WTC11 (cell line): ENCODE data around the gene PTPRN2. TPM values are rescaled to one million over a fixed set of nuclear protein-coding genes. Genes with fewer than 3 reads are reported as not detected.

Source experiments
- ATAC-seq: fragments of 200-7000 bp; cut with Tn5 transposase; 2 replicates; pipeline ENCODE4 v1.10.0; 2021; ENCODE audit warnings: mild to moderate bottlenecking, moderate library complexity
- CTCF ChIA-PET: fragments of 300-600 bp; sonication (Branson Sonifier 250); formaldehyde crosslinking; loops from one replicate; lab custom pipeline; 2021; ENCODE audit warnings: antibody characterized with exemption; lab: Charles Lee
- POLR2A ChIA-PET: fragments of 350-600 bp; sonication (Branson Sonifier 250); formaldehyde crosslinking; loops from one replicate; lab custom pipeline; 2021; ENCODE audit warnings: antibody characterized with exemption; lab: Charles Lee
- DNase-seq: peaks from one replicate; pipeline ENCODE4 v3.0.0; 2021; ENCODE audit warnings: low spot score
- H3K27ac Mint-ChIP-seq: 2 replicates; pipeline ENCODE4 v1.8.0; 2021; ENCODE audit warnings: mixed read lengths
- H3K27me3 Mint-ChIP-seq: 2 replicates; pipeline ENCODE4 v1.8.0; 2021; ENCODE audit warnings: low read depth, mild to moderate bottlenecking, moderate library complexity, mixed read lengths
- H3K36me3 Mint-ChIP-seq: 2 replicates; pipeline ENCODE4 v1.8.0; 2021; ENCODE audit warnings: mixed read lengths
- H3K4me1 Mint-ChIP-seq: 2 replicates; pipeline ENCODE4 v1.8.0; 2022; ENCODE audit warnings: mixed read lengths
- H3K4me3 Mint-ChIP-seq: 2 replicates; pipeline ENCODE4 v1.8.0; 2021; ENCODE audit warnings: mild to moderate bottlenecking, moderate library complexity, mixed read lengths
- H3K9me3 Mint-ChIP-seq: 2 replicates; pipeline ENCODE4 v1.8.0; 2021; ENCODE audit warnings: mixed read lengths
- CBFB ChIP-seq: sonication (generic); formaldehyde crosslinking; IDR thresholded peaks from 2 replicates; pipeline ENCODE4 v1.8.1; 2022; ENCODE audit warnings: mild to moderate bottlenecking, low read depth, missing genetic modification reagents
- ELF4 ChIP-seq: sonication (generic); formaldehyde crosslinking; IDR thresholded peaks from 2 replicates; pipeline ENCODE4 v1.8.1; 2022; ENCODE audit warnings: low read depth, mild to moderate bottlenecking, moderate library complexity, missing genetic modification reagents
- GABPB1 ChIP-seq: sonication (generic); formaldehyde crosslinking; IDR thresholded peaks from 2 replicates; pipeline ENCODE4 v1.8.1; 2023; ENCODE audit warnings: mild to moderate bottlenecking, missing genetic modification reagents
- GTF2I ChIP-seq: fragments of 250-450 bp; sonication (Bioruptor Pico); conservative IDR thresholded peaks from 2 replicates; pipeline ENCODE4 v1.4.0; 2021; ENCODE audit warnings: mild to moderate bottlenecking
- JAZF1 ChIP-seq: fragments of 250-450 bp; sonication (Bioruptor Pico); IDR thresholded peaks from 2 replicates; pipeline ENCODE4 v1.9.0; 2021; ENCODE audit warnings: moderate library complexity, mild to moderate bottlenecking, inconsistent platforms
- KAT7 ChIP-seq: sonication (generic); formaldehyde crosslinking; IDR thresholded peaks from 2 replicates; pipeline ENCODE4 v1.8.1; 2023; ENCODE audit warnings: missing genetic modification reagents, mild to moderate bottlenecking, borderline replicate concordance
- NFATC4 ChIP-seq: fragments of 250-450 bp; sonication (Bioruptor Pico); IDR thresholded peaks from 2 replicates; pipeline ENCODE4 v1.9.0; 2021; ENCODE audit warnings: mild to moderate bottlenecking
- NR2C2 ChIP-seq: sonication (generic); formaldehyde crosslinking; IDR thresholded peaks from 2 replicates; pipeline ENCODE4 v1.8.0; 2022; ENCODE audit warnings: mild to moderate bottlenecking, missing genetic modification reagents
- RELA ChIP-seq: sonication (generic); formaldehyde crosslinking; IDR thresholded peaks from 2 replicates; pipeline ENCODE4 v1.8.1; 2022; ENCODE audit warnings: missing genetic modification reagents, mild to moderate bottlenecking, borderline replicate concordance
- TEAD4 ChIP-seq: sonication (generic); formaldehyde crosslinking; IDR thresholded peaks from 2 replicates; pipeline ENCODE4 v1.8.0; 2022; ENCODE audit warnings: mild to moderate bottlenecking, missing genetic modification reagents
- ZNF317 ChIP-seq: sonication (generic); formaldehyde crosslinking; IDR thresholded peaks from 2 replicates; pipeline ENCODE4 v1.8.1; 2023; ENCODE audit warnings: low read depth, mild to moderate bottlenecking, moderate library complexity, missing genetic modification reagents, borderline replicate concordance
- ZNF416 ChIP-seq: fragments of 250-450 bp; sonication (Bioruptor Pico); IDR thresholded peaks from 2 replicates; pipeline ENCODE4 v1.9.0; 2021; ENCODE audit warnings: mild to moderate bottlenecking, inconsistent platforms
- total RNA-seq: library from RNA; stranded (reverse); gene quantifications from 3 replicates; pipeline ENCODE4 v1.2.3, GENCODE V29; 2021
- TF ChIP-seq, protein P1 (sequence below): sonication (generic); formaldehyde crosslinking; IDR thresholded peaks from 2 replicates; pipeline ENCODE4 v1.8.1; 2022; ENCODE audit warnings: missing genetic modification reagents, borderline replicate concordance
- TF ChIP-seq, protein P2 (sequence below): sonication (generic); formaldehyde crosslinking; IDR thresholded peaks from 2 replicates; pipeline ENCODE4 v1.8.0; 2022; ENCODE audit warnings: mild to moderate bottlenecking, missing genetic modification reagents
- TF ChIP-seq, protein P3 (sequence below): sonication (generic); formaldehyde crosslinking; IDR thresholded peaks from 2 replicates; pipeline ENCODE4 v1.8.1; 2022; ENCODE audit warnings: low read depth, missing genetic modification reagents, borderline replicate concordance
- TF ChIP-seq, protein P4 (sequence below): fragments of 250-450 bp; sonication (Bioruptor Pico); IDR thresholded peaks from 2 replicates; pipeline ENCODE4 v1.9.0; 2021; ENCODE audit warnings: moderate library complexity, mild to moderate bottlenecking, inconsistent platforms, borderline replicate concordance
- TF ChIP-seq, protein P5 (sequence below): sonication (generic); formaldehyde crosslinking; IDR thresholded peaks from 2 replicates; pipeline ENCODE4 v1.8.1; 2022; ENCODE audit warnings: mild to moderate bottlenecking, missing genetic modification reagents, moderate library complexity, borderline replicate concordance
- TF ChIP-seq, protein P6 (sequence below): fragments of 200-600 bp; IDR thresholded peaks from 2 replicates; pipeline ENCODE4 v1.8.0; 2022; ENCODE audit warnings: antibody characterized with exemption
- TF ChIP-seq, protein P7 (sequence below): fragments of 250-450 bp; sonication (Bioruptor Pico); IDR thresholded peaks from 2 replicates; pipeline ENCODE4 v1.9.0; 2021; ENCODE audit warnings: mild to moderate bottlenecking
- TF ChIP-seq, protein P8 (sequence below): sonication (generic); formaldehyde crosslinking; IDR thresholded peaks from 2 replicates; pipeline ENCODE4 v1.8.1; 2023; ENCODE audit warnings: mild to moderate bottlenecking, missing genetic modification reagents, moderate library complexity
- TF ChIP-seq, protein P9 (sequence below): sonication (generic); formaldehyde crosslinking; IDR thresholded peaks from 2 replicates; pipeline ENCODE4 v1.8.1; 2022; ENCODE audit warnings: low read depth, mild to moderate bottlenecking, moderate library complexity, missing genetic modification reagents, borderline replicate concordance

Gene PTPRN2
- total RNA-seq, 1 experiment from 2014 or later, result 4.7 TPM

DNA sequence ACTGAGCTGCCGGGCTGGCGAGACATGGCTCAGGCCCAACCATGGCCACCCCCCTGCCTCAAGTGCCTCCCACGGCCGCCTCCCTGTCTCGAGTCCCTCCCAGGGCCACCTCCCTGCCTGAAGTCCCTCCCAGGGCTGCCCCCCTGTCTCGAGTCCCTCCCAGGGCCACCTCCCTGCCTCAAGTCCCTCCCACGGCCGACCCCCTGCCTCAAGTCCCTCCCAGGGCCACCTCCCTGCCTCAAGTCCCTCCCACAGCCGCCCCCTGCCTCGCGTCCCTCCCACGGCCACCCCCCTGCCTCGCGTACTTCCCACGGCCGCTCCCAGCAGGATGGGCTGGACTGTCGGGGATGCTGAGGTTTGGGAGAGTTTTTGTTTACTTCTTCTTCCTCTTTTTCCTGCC, 462.5 kb downstream of the PTPRN2 start:
- Mint-ChIP-seq H3K27ac (no peak overlapping the region), H3K4me3 (no peak overlapping the region), H3K4me1 (no peaks in the 10 kb centered on the region; the same call in 1 of the 2 replicates), H3K36me3 (peaks cover 42% of the 10 kb centered on the region), H3K27me3 (no peaks in the 10 kb centered on the region; the same call in 1 of the 2 replicates), H3K9me3 (peaks cover 34% of the 10 kb centered on the region)
- POLR2A ChIA-PET, result no interaction called here
- ATAC-seq, result no peak
- no peak for TF ChIP-seq NR2C2
- TF ChIP-seq, protein P1, sequence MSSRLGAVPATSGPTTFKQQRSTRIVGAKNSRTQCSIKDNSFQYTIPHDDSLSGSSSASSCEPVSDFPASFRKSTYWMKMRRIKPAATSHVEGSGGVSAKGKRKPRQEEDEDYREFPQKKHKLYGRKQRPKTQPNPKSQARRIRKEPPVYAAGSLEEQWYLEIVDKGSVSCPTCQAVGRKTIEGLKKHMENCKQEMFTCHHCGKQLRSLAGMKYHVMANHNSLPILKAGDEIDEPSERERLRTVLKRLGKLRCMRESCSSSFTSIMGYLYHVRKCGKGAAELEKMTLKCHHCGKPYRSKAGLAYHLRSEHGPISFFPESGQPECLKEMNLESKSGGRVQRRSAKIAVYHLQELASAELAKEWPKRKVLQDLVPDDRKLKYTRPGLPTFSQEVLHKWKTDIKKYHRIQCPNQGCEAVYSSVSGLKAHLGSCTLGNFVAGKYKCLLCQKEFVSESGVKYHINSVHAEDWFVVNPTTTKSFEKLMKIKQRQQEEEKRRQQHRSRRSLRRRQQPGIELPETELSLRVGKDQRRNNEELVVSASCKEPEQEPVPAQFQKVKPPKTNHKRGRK (CRISPR knock-in tag), result no peak
- TF ChIP-seq, protein P2, sequence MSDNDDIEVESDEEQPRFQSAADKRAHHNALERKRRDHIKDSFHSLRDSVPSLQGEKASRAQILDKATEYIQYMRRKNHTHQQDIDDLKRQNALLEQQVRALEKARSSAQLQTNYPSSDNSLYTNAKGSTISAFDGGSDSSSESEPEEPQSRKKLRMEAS (CRISPR knock-in tag), result no peak
- TF ChIP-seq ZNF416 (CRISPR knock-in tag), result no peak
- TF ChIP-seq, protein P3, sequence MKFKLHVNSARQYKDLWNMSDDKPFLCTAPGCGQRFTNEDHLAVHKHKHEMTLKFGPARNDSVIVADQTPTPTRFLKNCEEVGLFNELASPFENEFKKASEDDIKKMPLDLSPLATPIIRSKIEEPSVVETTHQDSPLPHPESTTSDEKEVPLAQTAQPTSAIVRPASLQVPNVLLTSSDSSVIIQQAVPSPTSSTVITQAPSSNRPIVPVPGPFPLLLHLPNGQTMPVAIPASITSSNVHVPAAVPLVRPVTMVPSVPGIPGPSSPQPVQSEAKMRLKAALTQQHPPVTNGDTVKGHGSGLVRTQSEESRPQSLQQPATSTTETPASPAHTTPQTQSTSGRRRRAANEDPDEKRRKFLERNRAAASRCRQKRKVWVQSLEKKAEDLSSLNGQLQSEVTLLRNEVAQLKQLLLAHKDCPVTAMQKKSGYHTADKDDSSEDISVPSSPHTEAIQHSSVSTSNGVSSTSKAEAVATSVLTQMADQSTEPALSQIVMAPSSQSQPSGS (CRISPR knock-in tag), result no peak
- no peak for TF ChIP-seq JAZF1 (CRISPR knock-in tag)
- TF ChIP-seq, protein P4, sequence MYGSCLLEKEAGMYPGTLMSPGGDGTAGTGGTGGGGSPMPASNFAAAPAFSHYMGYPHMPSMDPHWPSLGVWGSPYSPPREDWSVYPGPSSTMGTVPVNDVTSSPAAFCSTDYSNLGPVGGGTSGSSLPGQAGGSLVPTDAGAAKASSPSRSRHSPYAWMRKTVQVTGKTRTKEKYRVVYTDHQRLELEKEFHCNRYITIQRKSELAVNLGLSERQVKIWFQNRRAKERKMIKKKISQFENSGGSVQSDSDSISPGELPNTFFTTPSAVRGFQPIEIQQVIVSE (CRISPR knock-in tag), result no peak
- TF ChIP-seq, protein P5, sequence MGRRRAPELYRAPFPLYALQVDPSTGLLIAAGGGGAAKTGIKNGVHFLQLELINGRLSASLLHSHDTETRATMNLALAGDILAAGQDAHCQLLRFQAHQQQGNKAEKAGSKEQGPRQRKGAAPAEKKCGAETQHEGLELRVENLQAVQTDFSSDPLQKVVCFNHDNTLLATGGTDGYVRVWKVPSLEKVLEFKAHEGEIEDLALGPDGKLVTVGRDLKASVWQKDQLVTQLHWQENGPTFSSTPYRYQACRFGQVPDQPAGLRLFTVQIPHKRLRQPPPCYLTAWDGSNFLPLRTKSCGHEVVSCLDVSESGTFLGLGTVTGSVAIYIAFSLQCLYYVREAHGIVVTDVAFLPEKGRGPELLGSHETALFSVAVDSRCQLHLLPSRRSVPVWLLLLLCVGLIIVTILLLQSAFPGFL (CRISPR knock-in tag), result no peak
- no peak for TF ChIP-seq KAT7 (CRISPR knock-in tag)
- TF ChIP-seq NFATC4 (CRISPR knock-in tag), result no peak
- no peak for TF ChIP-seq GABPB1
- TF ChIP-seq, protein P6, sequence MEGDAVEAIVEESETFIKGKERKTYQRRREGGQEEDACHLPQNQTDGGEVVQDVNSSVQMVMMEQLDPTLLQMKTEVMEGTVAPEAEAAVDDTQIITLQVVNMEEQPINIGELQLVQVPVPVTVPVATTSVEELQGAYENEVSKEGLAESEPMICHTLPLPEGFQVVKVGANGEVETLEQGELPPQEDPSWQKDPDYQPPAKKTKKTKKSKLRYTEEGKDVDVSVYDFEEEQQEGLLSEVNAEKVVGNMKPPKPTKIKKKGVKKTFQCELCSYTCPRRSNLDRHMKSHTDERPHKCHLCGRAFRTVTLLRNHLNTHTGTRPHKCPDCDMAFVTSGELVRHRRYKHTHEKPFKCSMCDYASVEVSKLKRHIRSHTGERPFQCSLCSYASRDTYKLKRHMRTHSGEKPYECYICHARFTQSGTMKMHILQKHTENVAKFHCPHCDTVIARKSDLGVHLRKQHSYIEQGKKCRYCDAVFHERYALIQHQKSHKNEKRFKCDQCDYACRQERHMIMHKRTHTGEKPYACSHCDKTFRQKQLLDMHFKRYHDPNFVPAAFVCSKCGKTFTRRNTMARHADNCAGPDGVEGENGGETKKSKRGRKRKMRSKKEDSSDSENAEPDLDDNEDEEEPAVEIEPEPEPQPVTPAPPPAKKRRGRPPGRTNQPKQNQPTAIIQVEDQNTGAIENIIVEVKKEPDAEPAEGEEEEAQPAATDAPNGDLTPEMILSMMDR, result no peak
- TF ChIP-seq CBFB (CRISPR knock-in tag), result no peak
- no peak for TF ChIP-seq GTF2I (CRISPR knock-in tag)
- TF ChIP-seq, protein P7, sequence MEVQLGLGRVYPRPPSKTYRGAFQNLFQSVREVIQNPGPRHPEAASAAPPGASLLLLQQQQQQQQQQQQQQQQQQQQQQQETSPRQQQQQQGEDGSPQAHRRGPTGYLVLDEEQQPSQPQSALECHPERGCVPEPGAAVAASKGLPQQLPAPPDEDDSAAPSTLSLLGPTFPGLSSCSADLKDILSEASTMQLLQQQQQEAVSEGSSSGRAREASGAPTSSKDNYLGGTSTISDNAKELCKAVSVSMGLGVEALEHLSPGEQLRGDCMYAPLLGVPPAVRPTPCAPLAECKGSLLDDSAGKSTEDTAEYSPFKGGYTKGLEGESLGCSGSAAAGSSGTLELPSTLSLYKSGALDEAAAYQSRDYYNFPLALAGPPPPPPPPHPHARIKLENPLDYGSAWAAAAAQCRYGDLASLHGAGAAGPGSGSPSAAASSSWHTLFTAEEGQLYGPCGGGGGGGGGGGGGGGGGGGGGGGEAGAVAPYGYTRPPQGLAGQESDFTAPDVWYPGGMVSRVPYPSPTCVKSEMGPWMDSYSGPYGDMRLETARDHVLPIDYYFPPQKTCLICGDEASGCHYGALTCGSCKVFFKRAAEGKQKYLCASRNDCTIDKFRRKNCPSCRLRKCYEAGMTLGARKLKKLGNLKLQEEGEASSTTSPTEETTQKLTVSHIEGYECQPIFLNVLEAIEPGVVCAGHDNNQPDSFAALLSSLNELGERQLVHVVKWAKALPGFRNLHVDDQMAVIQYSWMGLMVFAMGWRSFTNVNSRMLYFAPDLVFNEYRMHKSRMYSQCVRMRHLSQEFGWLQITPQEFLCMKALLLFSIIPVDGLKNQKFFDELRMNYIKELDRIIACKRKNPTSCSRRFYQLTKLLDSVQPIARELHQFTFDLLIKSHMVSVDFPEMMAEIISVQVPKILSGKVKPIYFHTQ (CRISPR knock-in tag), result no peak
- TF ChIP-seq RELA, result no peak
- TF ChIP-seq, all 79 proteins: peak for 0
- CTCF ChIA-PET, result no interaction called here
- DNase-seq, result no peak

DNA sequence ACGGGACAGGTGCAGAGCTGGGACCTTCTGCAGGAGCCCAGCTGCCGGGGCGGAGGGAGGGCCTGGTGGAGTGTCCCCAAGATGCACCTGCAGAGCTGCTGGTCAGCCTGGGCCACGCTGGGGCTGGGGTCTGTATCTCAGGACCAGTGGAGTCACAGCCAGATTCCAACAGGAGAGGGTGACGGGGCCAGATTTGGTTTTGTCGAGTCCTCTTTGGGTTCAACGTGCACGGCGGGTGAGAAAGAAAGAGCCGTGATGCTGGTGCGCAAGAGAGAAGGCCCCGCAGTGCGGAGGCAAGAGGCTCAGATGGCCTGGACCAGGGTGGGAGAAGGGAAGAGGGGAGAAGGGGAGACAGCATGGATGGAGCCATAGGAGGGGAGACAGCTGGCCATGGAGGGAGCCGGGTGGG, 462.9 kb downstream of the PTPRN2 start:
- ChIA-PET POLR2A (no interaction called here), CTCF (no interaction called here)
- no peak for DNase-seq
- ATAC-seq, result no peak
- peaks cover 38% of the 10 kb centered on the region for H3K9me3 Mint-ChIP-seq
- TF ChIP-seq ZNF317, result no peak
- no peak for TF ChIP-seq GABPB1
- no peak for TF ChIP-seq ELF4 (CRISPR knock-in tag)
- TF ChIP-seq, protein P8, sequence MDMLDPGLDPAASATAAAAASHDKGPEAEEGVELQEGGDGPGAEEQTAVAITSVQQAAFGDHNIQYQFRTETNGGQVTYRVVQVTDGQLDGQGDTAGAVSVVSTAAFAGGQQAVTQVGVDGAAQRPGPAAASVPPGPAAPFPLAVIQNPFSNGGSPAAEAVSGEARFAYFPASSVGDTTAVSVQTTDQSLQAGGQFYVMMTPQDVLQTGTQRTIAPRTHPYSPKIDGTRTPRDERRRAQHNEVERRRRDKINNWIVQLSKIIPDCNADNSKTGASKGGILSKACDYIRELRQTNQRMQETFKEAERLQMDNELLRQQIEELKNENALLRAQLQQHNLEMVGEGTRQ (CRISPR knock-in tag), result no peak
- no peak for TF ChIP-seq TEAD4
- TF ChIP-seq, protein P9, sequence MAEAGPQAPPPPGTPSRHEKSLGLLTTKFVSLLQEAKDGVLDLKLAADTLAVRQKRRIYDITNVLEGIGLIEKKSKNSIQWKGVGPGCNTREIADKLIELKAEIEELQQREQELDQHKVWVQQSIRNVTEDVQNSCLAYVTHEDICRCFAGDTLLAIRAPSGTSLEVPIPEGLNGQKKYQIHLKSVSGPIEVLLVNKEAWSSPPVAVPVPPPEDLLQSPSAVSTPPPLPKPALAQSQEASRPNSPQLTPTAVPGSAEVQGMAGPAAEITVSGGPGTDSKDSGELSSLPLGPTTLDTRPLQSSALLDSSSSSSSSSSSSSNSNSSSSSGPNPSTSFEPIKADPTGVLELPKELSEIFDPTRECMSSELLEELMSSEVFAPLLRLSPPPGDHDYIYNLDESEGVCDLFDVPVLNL (CRISPR knock-in tag), result no peak
- no peaks in the 10 kb centered on the region; the same call in 1 of the 2 replicates for H3K27me3 Mint-ChIP-seq
- H3K4me1 Mint-ChIP-seq, result no peaks in the 10 kb centered on the region; the same call in 1 of the 2 replicates
- H3K27ac Mint-ChIP-seq, result no peak overlapping the region
- H3K36me3 Mint-ChIP-seq, result peaks cover 42% of the 10 kb centered on the region
- H3K4me3 Mint-ChIP-seq, result no peak overlapping the region
